Esophagus muscularis mucosa (tissue), 4 donors: ENCODE measurements around the gene GNPTAB. TPM values are rescaled to one million over a fixed set of nuclear protein-coding genes. Genes with fewer than 3 reads are reported as not detected.
A peak's percentile ranks its signal among the peaks of the same experiment; 100 is the strongest.

ENCODE experiments used
- DNase-seq: peaks from one replicate; pipeline ENCODE4 v3.0.0-alpha.2; 2017; ENCODE audit errors: extremely low spot score
- H3K27ac ChIP-seq, 4 donors: fragments of 200-600 bp; sonication (generic); replicated peaks in 1 of 4; 1 replicate in 3 of 4; 2 replicates in 1 of 4; pipeline ENCODE4 v1.5.1; 2016 to 2019; ENCODE audit warnings: mild to moderate bottlenecking in 1 of 4
- H3K27me3 ChIP-seq, 4 donors: fragments of 200-600 bp; sonication (generic); one replicate each; pipeline versions ENCODE4 v1.5.1 to v1.6.0; 2016 to 2019
- H3K36me3 ChIP-seq, 4 donors: fragments of 200-600 bp; sonication (generic); one replicate each; pipeline ENCODE4 v1.5.1; 2016 to 2019
- H3K4me1 ChIP-seq, 4 donors: fragments of 200-600 bp; sonication (generic); one replicate each; pipeline ENCODE4 v1.5.1; 2016 to 2019
- H3K4me3 ChIP-seq, 4 donors: fragments of 200-600 bp; sonication (generic); 1 replicate in 2 of 4; 2 replicates in 2 of 4; pipeline ENCODE4 v1.5.1; 2016 to 2019; ENCODE audit warnings: mild to moderate bottlenecking in 4 of 4, moderate library complexity in 1 of 4
- H3K9me3 ChIP-seq, 4 donors: fragments of 200-600 bp; sonication (generic); 1 replicate in 3 of 4; 2 replicates in 1 of 4; pipeline ENCODE4 v1.5.1; 2016 to 2019
- EP300 ChIP-seq: sonication (generic); formaldehyde crosslinking; IDR thresholded peaks from one replicate; pipeline ENCODE4 v1.6.1; 2017; ENCODE audit warnings: antibody characterized with exemption
- POLR2A ChIP-seq: fragments of 450-650 bp; IDR thresholded peaks from one replicate; pipeline ENCODE4 v1.6.1; 2017; ENCODE audit warnings: antibody characterized with exemption, moderate library complexity, mild to moderate bottlenecking, low read depth
- POLR2AphosphoS5 ChIP-seq, 2 donors: sonication (generic); formaldehyde crosslinking; IDR thresholded peaks; one replicate each; pipeline ENCODE4 v1.6.1; 2017; ENCODE audit warnings: antibody characterized with exemption in 2 of 2
- WGBS: methylation state at CpG from one replicate; pipeline ENCODE4 v1.1.5; 2018; 5-methylcytosine and 5-hydroxymethylcytosine counted together
- intact Hi-C: fragments of 100-400 bp; cut with DNase I; formaldehyde crosslinking; loops from one replicate; pipeline ENCODE4 v1.15.1; 2023
- total RNA-seq, 4 donors: library from RNA; depleted of rRNA; stranded (reverse); fragments of >200 nt; gene quantifications; one replicate each; pipeline versions ENCODE4 v1.1.0 to v1.2.1, GENCODE V29; 2016
- TF ChIP-seq, protein P1 (sequence below), 3 experiments: fragments of 200-600 bp in 2 of 3; fragments of 450-650 bp in 1 of 3; sonication (generic) in 2 of 3; IDR thresholded peaks; one replicate each; pipeline ENCODE4 v1.5.1; 2017 to 2019; ENCODE audit warnings: antibody characterized with exemption in 3 of 3, mild to moderate bottlenecking in 2 of 3, moderate library complexity in 1 of 3

Gene GNPTAB
- total RNA-seq, 4 donors from 2014 or later = 30.5 to 37.0 (median 32.1) TPM

DNA sequence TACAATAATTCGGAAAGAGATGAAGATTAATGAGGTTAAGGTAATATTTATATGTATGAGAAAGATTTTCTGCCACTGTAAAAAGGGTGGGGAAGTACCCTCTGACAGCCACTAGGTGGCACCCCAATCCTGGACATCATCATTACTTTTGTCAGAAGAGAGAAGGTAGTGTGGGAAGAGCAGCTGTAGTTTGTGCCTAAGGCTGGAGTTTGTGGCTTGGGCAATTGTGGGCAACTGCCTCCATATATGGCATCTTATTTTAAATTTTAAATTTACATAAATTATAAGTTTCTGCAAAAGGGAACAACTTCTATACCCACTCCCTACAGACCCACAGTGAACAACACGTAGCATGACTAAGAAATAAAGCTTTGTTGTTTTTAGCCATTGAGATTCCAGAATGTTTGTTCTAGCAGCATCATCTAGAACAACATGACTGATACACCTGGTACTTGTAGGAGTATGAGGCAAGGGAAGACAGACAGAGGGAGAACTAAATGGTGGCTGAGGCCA lies 57.1 kb downstream of the GNPTAB start:
- Histone ChIP-seq H3K36me3 (peaks cover 4 to 55% (median 33%) of the 10 kb centered on the region in 4 donors), H3K27me3 (no peaks in the 10 kb centered on the region), H3K4me3 (no peak overlapping the region), H3K4me1 (peaks cover 0 to 16% (median 13%) of the 10 kb centered on the region in 4 donors), H3K9me3 (no peaks in the 10 kb centered on the region), H3K27ac (no peak overlapping the region)
- intact Hi-C loops = loop anchor here (2.0 kb wide), 2 partner anchors 57 to 65 kb away; partner anchors contain the start of gene GNPTAB
- no peak for DNase-seq
- whole genome bisulfite sequencing = 48% methylated on average over 2 of the region's 2 CpGs
- TF ChIP-seq POLR2AphosphoS5 (IDR thresholded peaks at IDR 0.05) (peak in 1 of 2 donors; percentile 41), EP300 (no peak)
- TF ChIP-seq, protein P1, sequence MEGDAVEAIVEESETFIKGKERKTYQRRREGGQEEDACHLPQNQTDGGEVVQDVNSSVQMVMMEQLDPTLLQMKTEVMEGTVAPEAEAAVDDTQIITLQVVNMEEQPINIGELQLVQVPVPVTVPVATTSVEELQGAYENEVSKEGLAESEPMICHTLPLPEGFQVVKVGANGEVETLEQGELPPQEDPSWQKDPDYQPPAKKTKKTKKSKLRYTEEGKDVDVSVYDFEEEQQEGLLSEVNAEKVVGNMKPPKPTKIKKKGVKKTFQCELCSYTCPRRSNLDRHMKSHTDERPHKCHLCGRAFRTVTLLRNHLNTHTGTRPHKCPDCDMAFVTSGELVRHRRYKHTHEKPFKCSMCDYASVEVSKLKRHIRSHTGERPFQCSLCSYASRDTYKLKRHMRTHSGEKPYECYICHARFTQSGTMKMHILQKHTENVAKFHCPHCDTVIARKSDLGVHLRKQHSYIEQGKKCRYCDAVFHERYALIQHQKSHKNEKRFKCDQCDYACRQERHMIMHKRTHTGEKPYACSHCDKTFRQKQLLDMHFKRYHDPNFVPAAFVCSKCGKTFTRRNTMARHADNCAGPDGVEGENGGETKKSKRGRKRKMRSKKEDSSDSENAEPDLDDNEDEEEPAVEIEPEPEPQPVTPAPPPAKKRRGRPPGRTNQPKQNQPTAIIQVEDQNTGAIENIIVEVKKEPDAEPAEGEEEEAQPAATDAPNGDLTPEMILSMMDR (IDR thresholded peaks at IDR 0.05) = peak; percentile 96 to 98 (median 97)

DNA sequence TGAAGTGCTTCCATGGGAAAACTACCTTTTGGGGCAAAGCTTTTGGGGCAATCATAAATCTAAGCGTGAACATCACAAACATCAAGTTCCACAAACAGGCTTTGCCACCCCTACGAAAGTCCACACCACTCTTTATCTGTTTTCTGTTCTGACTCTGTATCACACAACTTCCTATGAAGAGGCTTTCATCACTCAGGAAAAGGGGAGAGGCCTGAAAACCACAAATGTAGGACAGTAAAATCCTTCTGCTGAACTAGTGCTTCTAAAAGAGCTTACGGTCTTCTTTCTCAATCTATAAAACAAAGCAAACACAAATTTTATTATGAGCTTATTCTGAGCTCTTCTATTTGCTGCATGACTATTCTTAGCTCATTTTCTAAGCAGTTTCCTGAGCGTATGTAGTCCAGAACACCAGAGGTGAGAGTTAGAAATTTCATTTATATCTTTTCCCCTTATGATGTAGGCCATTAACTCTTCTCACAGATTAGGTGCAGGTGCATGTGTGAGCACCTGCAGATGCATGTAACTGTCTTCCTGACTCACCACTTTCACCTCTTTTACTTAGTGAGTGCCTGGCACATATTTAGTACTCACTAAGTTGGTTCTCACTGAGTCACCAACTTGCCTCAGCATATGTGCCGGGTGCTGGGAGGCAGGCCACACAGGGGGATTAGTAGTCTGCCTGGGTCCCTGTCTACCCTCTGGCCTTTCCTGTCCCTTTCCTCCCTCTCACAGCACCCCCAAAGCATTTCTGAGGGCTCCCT lies 58.6 kb downstream of the GNPTAB start:
- TF ChIP-seq POLR2AphosphoS5 (IDR thresholded peaks at IDR 0.05) (no peak), POLR2A (no peak), EP300 (no peak)
- TF ChIP-seq, protein P1 (IDR thresholded peaks at IDR 0.05) = no peak
- 77% methylated on average over 5 of the region's 5 CpGs for WGBS
- intact Hi-C loops = loop anchor here (2.0 kb wide), 1 partner anchor 59 kb away; the partner anchor contains the start of gene GNPTAB
- Histone ChIP-seq H3K27me3 (no peaks in the 10 kb centered on the region), H3K4me3 (no peak overlapping the region), H3K36me3 (peaks cover 4 to 62% (median 42%) of the 10 kb centered on the region in 4 donors), H3K27ac (no peak overlapping the region), H3K4me1 (peaks cover 0 to 5% (median 3%) of the 10 kb centered on the region in 4 donors), H3K9me3 (no peaks in the 10 kb centered on the region)
- DNase-seq = no peak

DNA sequence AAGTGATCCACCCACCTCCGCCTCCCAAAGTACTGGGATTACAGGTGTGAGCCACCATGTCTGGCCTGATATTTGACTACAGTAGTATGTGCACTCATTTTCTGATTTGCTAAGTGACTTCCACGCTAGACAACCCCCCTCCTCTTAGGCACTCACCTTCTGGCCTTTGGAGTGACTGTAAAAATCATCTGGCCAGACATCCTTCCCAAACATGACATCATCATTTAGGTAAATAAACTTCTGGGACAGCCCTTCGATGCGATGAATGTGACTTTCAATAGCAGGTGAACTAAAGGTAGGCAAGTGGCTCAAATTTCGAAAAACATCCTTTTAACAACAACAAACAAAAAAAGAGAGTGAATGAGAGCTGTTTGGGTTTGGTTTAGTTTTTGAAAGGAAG lies 60.9 kb downstream of the GNPTAB start:
- no peaks in the 10 kb centered on the region for H3K9me3 ChIP-seq
- WGBS = 88% methylated on average over 5 of the region's 5 CpGs
- H3K4me1 ChIP-seq = peaks cover 0 to 4% (median 0%) of the 10 kb centered on the region in 4 donors
- H3K36me3 ChIP-seq = peaks cover 4 to 74% (median 43%) of the 10 kb centered on the region in 4 donors
- no peak overlapping the region for H3K4me3 ChIP-seq
- TF ChIP-seq POLR2A = no peak
- no peak for TF ChIP-seq EP300
- no peak for TF ChIP-seq POLR2AphosphoS5 (IDR thresholded peaks at IDR 0.05)
- TF ChIP-seq, protein P1 (IDR thresholded peaks at IDR 0.05) = no peak
- intact Hi-C loops = no loop called here
- H3K27me3 ChIP-seq = no peaks in the 10 kb centered on the region
- H3K27ac ChIP-seq = no peak overlapping the region
- no peak for DNase-seq

DNA sequence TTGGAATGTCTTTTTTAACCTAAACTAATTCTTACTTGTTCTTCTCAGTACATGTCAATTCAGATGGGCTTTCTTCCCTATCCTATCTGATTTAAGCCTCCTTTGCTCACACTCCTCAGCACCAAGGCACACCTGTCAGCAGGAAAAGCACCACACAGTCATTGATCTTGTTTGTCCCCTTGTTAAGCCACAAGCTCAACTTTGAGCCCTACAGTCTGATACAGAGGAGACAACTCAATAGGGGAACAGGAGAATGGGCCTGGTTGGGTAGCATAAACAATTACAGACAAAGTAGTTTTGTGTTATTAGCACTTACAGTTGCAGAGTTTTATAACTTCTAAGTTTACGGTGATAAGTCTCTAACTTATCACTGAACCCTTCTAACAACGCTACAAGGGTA lies 62.0 kb downstream of the GNPTAB start:
- DNase-seq = no peak
- Histone ChIP-seq H3K4me1 (peaks cover 0 to 10% (median 5%) of the 10 kb centered on the region in 4 donors), H3K27me3 (no peaks in the 10 kb centered on the region), H3K9me3 (no peaks in the 10 kb centered on the region), H3K27ac (no peak overlapping the region), H3K4me3 (no peak overlapping the region), H3K36me3 (peaks cover 4 to 83% (median 43%) of the 10 kb centered on the region in 4 donors)
- intact Hi-C loops = no loop called here
- WGBS = 94% methylated on average over 2 of the region's 2 CpGs
- TF ChIP-seq, protein P1 (IDR thresholded peaks at IDR 0.05) = no peak
- TF ChIP-seq POLR2AphosphoS5 (IDR thresholded peaks at IDR 0.05) (no peak), POLR2A (no peak), EP300 (no peak)
